AG08395 (cell line): ENCODE results near the gene SPATA25.

Source experiments
- DNase-seq: peaks from one replicate; pipeline ENCODE4 v3.0.0; 2012; ENCODE audit warnings: mixed read lengths, low spot score

Gene SPATA25

GRCh38 chr20:45863543-45864470, 23.6 kb downstream of the SPATA25 start:
- DNase-seq: no peak

DNA sequence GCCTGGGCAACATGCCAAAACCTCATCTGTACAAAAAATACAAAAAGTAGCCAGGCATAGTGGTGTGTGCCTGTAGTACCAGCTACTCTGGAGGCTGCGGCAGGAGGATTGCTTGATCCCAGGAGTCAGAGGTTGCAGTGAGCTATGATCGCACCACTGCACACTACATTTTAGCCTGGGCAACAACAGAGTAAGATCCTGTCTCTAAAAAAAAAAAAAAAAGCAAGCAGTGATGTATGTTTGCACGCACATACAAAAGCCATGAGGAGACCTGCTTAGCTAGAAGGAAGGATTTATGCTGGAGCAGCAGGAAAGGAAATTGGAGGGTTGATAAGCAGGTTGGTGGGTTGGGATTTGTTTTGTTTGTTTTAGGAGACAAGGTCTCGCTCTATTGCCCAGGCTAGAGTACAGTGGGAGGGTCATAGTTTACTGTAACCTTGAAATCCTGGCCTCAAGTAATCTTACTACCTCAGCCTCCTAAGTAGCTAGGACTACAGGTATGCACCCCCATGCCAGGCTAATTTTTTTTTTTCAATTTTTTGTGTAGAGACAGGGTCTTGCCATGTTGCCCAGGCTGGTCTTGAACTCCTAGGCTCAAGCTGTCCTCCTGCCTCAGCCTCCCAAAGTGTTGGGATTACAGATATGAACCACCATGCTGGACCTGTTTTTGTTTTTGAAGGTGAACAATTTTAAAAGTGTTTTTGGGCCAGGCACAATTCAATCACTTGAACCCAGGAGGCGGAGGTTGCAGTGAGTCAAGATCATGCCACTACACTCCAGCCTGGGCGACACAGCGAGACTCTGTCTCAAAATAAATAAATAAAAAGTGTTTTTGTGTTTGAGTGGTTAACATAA, 26.0 kb downstream of the SPATA25 start:
- no peak for DNase-seq

- no peak for DNase-seq
These were observed 26.7 kb downstream of the SPATA25 start for GRCh38 chr20:45860560-45861220.

- no peak for DNase-seq
These were observed 27.5 kb downstream of the SPATA25 start for GRCh38 chr20:45859916-45860315.

DNA sequence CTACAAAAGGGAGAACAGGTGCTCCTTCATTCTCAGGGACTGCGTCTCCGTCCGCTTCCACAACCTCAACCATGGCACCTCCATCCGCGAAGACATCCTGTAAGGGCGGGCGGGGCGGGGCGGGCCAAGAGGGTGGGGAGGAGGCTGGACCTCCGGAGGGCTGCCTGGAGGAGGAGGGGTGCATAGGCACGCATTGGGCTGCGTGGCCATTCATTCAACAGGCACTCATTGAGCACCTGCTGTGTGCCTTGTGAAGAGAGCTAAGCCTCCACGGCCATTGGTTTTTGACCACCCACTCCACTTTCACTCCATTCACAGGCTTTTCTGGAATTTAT, 29.6 kb downstream of the SPATA25 start:
- no peak for DNase-seq

- DNase-seq: peak; percentile 100
These were observed 30.1 kb downstream of the SPATA25 start, which contains the start of the genes ACOT8 and ZSWIM3 for GRCh38 chr20:45857114-45857881. ACOT8 (minus strand) TSS chr20:45857392; CDS start chr20:45857315, 77 bp downstream. ZSWIM3 (plus strand) TSS chr20:45857614; CDS start chr20:45857826, 212 bp downstream.

DNA sequence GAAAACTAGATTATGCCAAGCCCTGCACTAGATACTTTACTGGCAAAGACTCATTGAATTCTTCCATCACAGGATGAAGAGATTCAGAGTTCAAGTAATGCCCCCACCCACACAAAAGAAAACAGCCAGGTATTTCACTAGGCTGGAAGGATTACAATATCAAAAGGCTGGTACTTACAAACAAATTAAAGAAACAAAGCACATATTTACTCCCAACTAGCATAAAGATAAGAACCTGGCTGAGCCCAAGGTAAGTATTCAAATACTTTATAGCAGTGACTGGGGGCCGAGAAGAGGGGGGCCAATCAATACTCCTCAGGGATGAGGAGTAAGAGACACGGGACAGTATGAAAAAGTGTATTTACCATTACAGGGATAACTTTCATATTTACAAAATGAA, 33.9 kb downstream of the SPATA25 start:
- DNase-seq: no peak

- no peak for DNase-seq
These were observed 35.1 kb downstream of the SPATA25 start for GRCh38 chr20:45852326-45852725.

GRCh38 chr20:45851501-45851900, 35.9 kb downstream of the SPATA25 start:
- DNase-seq: no peak

DNA sequence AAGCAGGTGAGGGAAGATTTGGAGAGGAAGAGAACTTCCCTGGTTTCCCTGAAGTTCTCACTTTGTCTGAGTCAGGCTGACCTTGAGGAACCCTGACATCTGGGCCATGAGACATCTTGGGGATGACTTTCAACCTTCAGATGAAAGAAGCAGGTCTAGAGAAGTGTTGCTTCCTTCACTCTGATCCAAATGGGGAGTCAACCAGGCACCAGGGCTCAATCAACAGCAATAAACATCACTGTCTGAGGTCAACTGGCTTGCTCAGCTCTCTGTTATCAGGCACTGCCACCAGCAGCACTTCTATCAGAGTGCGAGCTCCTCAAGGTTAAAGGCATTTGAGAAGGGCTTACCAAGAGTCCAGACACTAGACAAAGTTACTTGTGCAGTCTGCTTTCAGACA, 36.5 kb downstream of the SPATA25 start:
- DNase-seq: no peak

- no peak for DNase-seq
These were observed 37.2 kb downstream of the SPATA25 start for GRCh38 chr20:45850238-45850637.

DNA sequence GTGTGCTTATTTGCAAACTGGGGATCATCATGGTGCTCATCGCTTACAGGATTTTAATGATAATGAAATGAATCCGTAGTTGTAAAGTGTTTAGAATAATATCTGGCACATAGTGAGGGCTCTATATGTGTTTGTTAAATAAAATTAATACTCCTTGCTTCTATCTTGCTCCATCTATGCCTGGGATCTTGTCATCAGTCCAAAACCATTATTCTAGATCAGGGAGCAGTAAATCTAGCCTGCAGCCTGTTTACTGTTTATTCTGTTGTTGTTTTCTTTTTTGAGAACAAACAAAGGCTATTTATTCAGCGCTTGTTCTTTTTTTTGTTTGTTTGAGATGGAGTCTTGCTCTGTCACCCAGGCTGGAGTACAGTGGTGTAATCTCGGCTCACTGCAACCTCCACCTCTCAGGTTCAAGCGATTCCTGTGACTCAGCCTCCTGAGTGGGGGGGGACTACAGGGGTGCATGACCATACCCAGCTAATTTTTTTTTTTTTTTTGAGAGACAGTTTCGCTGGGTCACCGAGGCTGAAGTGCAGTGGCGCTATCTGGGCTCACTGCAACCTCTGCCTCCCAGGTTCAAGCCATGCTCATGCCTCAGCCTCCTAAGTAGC, 38.3 kb downstream of the SPATA25 start:
- DNase-seq: no peak

- DNase-seq: no peak
These were observed 39.0 kb downstream of the SPATA25 start for GRCh38 chr20:45848421-45848820.

- no peak for DNase-seq
These were observed 42.0 kb downstream of the SPATA25 start for GRCh38 chr20:45845452-45845851.

GRCh38 chr20:45843506-45843905, 43.9 kb downstream of the SPATA25 start:
- no peak for DNase-seq

- peak; percentile 61 for DNase-seq
These were observed 45.1 kb downstream of the SPATA25 start for GRCh38 chr20:45842169-45842812.

DNA sequence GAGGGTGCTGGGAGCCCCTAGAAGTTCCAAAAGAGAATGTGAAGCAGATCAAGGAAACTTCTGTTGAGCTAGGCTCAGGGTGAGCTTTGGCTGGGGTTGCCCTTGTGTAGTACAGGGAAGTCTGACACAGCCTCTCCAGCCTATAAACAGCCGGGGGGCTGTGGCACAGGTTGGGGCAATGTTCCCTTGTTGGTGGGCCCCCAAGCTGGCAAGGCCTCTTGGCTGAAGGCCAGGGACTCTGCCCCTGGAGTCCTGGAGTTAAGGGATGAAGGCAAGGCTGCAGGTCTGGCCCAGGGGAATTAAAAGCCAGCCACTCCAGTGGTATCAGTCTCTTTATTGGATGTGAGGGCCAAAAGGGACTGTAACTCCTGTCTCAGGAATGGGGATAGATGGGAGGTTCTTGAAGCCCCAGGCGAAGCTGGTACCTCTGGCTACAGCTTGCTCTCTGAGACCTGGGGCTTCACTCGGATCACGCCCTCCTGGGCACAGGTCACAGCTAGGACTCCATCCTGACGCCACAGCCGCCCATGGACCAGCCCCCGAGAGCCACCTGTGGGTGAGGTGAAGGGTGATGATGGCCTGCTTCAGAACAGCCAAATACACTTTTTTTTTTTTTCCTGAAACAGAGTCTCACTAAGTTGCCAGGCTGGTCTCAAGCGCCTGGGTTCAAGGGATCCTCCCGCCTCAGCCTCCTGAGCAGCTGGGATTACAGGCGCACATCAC, 45.9 kb downstream of the SPATA25 start:
- DNase-seq: no peak

DNA sequence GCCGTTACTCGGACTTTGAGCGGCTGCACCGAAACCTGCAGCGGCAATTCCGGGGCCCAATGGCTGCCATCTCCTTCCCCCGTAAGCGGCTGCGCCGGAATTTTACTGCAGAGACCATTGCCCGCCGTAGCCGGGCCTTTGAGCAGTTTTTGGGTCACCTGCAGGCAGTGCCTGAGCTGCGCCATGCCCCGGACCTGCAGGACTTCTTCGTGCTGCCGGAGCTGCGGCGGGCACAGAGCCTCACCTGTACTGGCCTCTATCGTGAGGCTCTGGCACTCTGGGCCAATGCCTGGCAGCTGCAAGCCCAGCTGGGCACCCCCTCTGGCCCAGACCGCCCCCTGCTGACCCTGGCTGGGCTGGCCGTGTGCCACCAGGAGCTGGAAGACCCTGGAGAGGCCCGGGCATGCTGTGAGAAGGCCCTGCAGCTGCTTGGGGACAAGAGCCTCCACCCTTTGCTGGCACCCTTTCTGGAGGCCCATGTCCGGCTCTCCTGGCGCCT, 46.7 kb downstream of the SPATA25 start:
- DNase-seq: no peak

DNA sequence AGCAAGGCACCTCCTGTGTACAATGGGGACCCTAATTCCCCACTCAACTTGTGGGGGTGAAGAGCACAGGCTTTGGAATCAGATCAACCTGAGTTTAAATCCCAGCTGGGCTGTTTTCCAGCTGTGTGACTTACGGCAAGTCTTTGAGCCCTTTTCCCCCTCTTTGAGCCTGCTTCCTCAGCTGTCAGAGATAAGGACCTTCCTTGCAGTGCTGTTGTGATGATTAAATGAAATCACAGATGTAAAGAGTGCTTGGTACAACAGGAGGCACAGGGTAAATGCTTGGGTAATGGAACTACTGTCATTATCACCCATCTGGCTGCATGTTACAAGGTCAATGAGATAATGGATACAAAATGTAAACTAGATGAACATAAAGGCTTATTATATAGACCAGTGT, 50.6 kb downstream of the SPATA25 start:
- no peak for DNase-seq
